ENCODE measurements around the gene SGSM2.

The SGSM2 gene

GRCh38 chr17:2427215-2427614 lies 89.9 kb downstream of the SGSM2 start:
- no peak for DNase-seq

- no peak for DNase-seq
These were observed 90.6 kb downstream of the SGSM2 start for GRCh38 chr17:2427910-2428309.

All from activated CD4-positive, alpha-beta T cell treated with anti-CD3 and anti-CD28 coated beads, Interleukin-10, Interleukin-2, amounts not matched to agents 100 ng/mL and 50 ng/mL, durations not matched to agents 16 hours and 8 hours (primary cell).